Measurements from ENCODE around the gene AGBL1.

AGBL1 gene

GRCh38 chr15:86810329-86810728 lies 730.7 kb downstream of the AGBL1 start:
- Histone ChIP-seq H2BK120ac (ENCODE audit: low read depth, low read length) (no peak overlapping the region), H3K4me2 (ENCODE audit: low read length, poor library complexity, severe bottlenecking) (no peak overlapping the region), H2BK5ac (ENCODE audit: low read depth, low read length, poor library complexity, severe bottlenecking) (no peak overlapping the region), H3K23ac (ENCODE audit: low read length in 2 of 2) (no peak overlapping the region), H3K14ac (ENCODE audit: low read length in 2 of 2) (no peak overlapping the region), H3K27me3 (ENCODE audit: control insufficient read depth in 1 of 2, insufficient read depth in 1 of 2, low read length in 2 of 2) (no peaks in the 10 kb centered on the region), H3K9ac (ENCODE audit: low read length) (no peak overlapping the region), H3K18ac (ENCODE audit: low read depth in 1 of 2, low read length in 2 of 2) (no peak overlapping the region), H4K8ac (ENCODE audit: low read length) (no peak overlapping the region), H2BK15ac (ENCODE audit: low read depth, poor library complexity, severe bottlenecking) (no peak overlapping the region), H3K4me1 (ENCODE audit: control insufficient read depth, insufficient read depth, low read depth, low read length) (no peaks in the 10 kb centered on the region), H2AFZ (ENCODE audit: low read depth, low read length) (no peak overlapping the region), H3K79me1 (replicated peaks; ENCODE audit: low read length, poor library complexity, severe bottlenecking) (no peaks in the 10 kb centered on the region), H3K36me3 (ENCODE audit: control insufficient read depth in 1 of 2, insufficient read depth in 2 of 2, low read depth in 1 of 2, low read length in 2 of 2) (no peaks in the 10 kb centered on the region), H2BK12ac (ENCODE audit: low read length in 2 of 2) (no peak overlapping the region), H3K4me3 (ENCODE audit: insufficient read depth in 1 of 2, low read depth in 1 of 2, low read length in 2 of 2) (no peak overlapping the region), H4K91ac (ENCODE audit: low read length) (no peak overlapping the region), H3K4ac (ENCODE audit: low read depth in 1 of 2, low read length in 2 of 2) (no peak overlapping the region), H3K27ac (ENCODE audit: low read length, poor library complexity, severe bottlenecking) (no peak overlapping the region), H3K9me3 (ENCODE audit: control insufficient read depth, low read length) (no peaks in the 10 kb centered on the region), H2AK5ac (ENCODE audit: low read length, severe bottlenecking) (no peak overlapping the region)
- DNase-seq, result no peak

GRCh38 chr15:86813892-86814291 lies 734.2 kb downstream of the AGBL1 start:
- H3K4ac ChIP-seq (ENCODE audit: low read depth in 1 of 2, low read length in 2 of 2), result no peak overlapping the region
- H3K79me1 ChIP-seq (replicated peaks; ENCODE audit: low read length, poor library complexity, severe bottlenecking), result no peaks in the 10 kb centered on the region
- no peak overlapping the region for H3K23ac ChIP-seq (ENCODE audit: low read length in 2 of 2)
- no peak overlapping the region for H2BK5ac ChIP-seq (ENCODE audit: low read depth, low read length, poor library complexity, severe bottlenecking)
- no peak for DNase-seq
- H2BK120ac ChIP-seq (ENCODE audit: low read depth, low read length), result no peak overlapping the region
- H2AK5ac ChIP-seq (ENCODE audit: low read length, severe bottlenecking), result no peak overlapping the region
- H3K18ac ChIP-seq (ENCODE audit: low read depth in 1 of 2, low read length in 2 of 2), result no peak overlapping the region
- no peaks in the 10 kb centered on the region for H3K36me3 ChIP-seq (ENCODE audit: control insufficient read depth in 1 of 2, insufficient read depth in 2 of 2, low read depth in 1 of 2, low read length in 2 of 2)
- H3K4me1 ChIP-seq (ENCODE audit: control insufficient read depth, insufficient read depth, low read depth, low read length), result no peaks in the 10 kb centered on the region
- H3K9ac ChIP-seq (ENCODE audit: low read length), result no peak overlapping the region
- no peak overlapping the region for H4K91ac ChIP-seq (ENCODE audit: low read length)
- H2AFZ ChIP-seq (ENCODE audit: low read depth, low read length), result no peak overlapping the region
- 91% methylated on average over 5 of the region's 7 CpGs for WGBS
- no peak overlapping the region for H3K27ac ChIP-seq (ENCODE audit: low read length, poor library complexity, severe bottlenecking)
- no peak overlapping the region for H4K8ac ChIP-seq (ENCODE audit: low read length)
- H2BK15ac ChIP-seq (ENCODE audit: low read depth, poor library complexity, severe bottlenecking), result no peak overlapping the region
- H3K27me3 ChIP-seq (ENCODE audit: control insufficient read depth in 1 of 2, insufficient read depth in 1 of 2, low read length in 2 of 2), result no peaks in the 10 kb centered on the region
- no peaks in the 10 kb centered on the region for H3K9me3 ChIP-seq (ENCODE audit: control insufficient read depth, low read length)
- H3K14ac ChIP-seq (ENCODE audit: low read length in 2 of 2), result no peak overlapping the region
- no peak overlapping the region for H2BK12ac ChIP-seq (ENCODE audit: low read length in 2 of 2)
- H3K4me3 ChIP-seq (ENCODE audit: insufficient read depth in 1 of 2, low read depth in 1 of 2, low read length in 2 of 2), result no peak overlapping the region
- H3K4me2 ChIP-seq (ENCODE audit: low read length, poor library complexity, severe bottlenecking), result no peak overlapping the region

GRCh38 chr15:86829245-86829644 lies 749.6 kb downstream of the AGBL1 start:
- Histone ChIP-seq H3K9ac (ENCODE audit: low read length) (no peak overlapping the region), H3K4ac (ENCODE audit: low read depth in 1 of 2, low read length in 2 of 2) (no peak overlapping the region), H3K9me3 (ENCODE audit: control insufficient read depth, low read length) (no peaks in the 10 kb centered on the region), H3K23ac (ENCODE audit: low read length in 2 of 2) (no peak overlapping the region), H3K14ac (ENCODE audit: low read length in 2 of 2) (no peak overlapping the region), H4K8ac (ENCODE audit: low read length) (no peak overlapping the region), H3K27ac (ENCODE audit: low read length, poor library complexity, severe bottlenecking) (no peak overlapping the region), H2AFZ (ENCODE audit: low read depth, low read length) (no peak overlapping the region), H3K18ac (ENCODE audit: low read depth in 1 of 2, low read length in 2 of 2) (no peak overlapping the region), H3K27me3 (ENCODE audit: control insufficient read depth in 1 of 2, insufficient read depth in 1 of 2, low read length in 2 of 2) (no peaks in the 10 kb centered on the region), H2BK12ac (ENCODE audit: low read length in 2 of 2) (no peak overlapping the region), H3K36me3 (ENCODE audit: control insufficient read depth in 1 of 2, insufficient read depth in 2 of 2, low read depth in 1 of 2, low read length in 2 of 2) (no peaks in the 10 kb centered on the region), H2BK5ac (ENCODE audit: low read depth, low read length, poor library complexity, severe bottlenecking) (no peak overlapping the region), H4K91ac (ENCODE audit: low read length) (no peak overlapping the region), H3K4me2 (ENCODE audit: low read length, poor library complexity, severe bottlenecking) (no peak overlapping the region), H3K79me1 (replicated peaks; ENCODE audit: low read length, poor library complexity, severe bottlenecking) (no peaks in the 10 kb centered on the region), H3K4me1 (ENCODE audit: control insufficient read depth, insufficient read depth, low read depth, low read length) (no peaks in the 10 kb centered on the region), H3K4me3 (ENCODE audit: insufficient read depth in 1 of 2, low read depth in 1 of 2, low read length in 2 of 2) (no peak overlapping the region), H2BK120ac (ENCODE audit: low read depth, low read length) (no peak overlapping the region), H2BK15ac (ENCODE audit: low read depth, poor library complexity, severe bottlenecking) (no peak overlapping the region), H2AK5ac (ENCODE audit: low read length, severe bottlenecking) (no peak overlapping the region)
- peak; percentile 2 for DNase-seq
- 29% methylated on average over 1 of the region's 1 CpG for WGBS

GRCh38 chr15:86830304-86830703 lies 750.6 kb downstream of the AGBL1 start:
- Histone ChIP-seq H4K8ac (ENCODE audit: low read length) (no peak overlapping the region), H2BK120ac (ENCODE audit: low read depth, low read length) (no peak overlapping the region), H2AK5ac (ENCODE audit: low read length, severe bottlenecking) (no peak overlapping the region), H3K9ac (ENCODE audit: low read length) (no peak overlapping the region), H2BK12ac (ENCODE audit: low read length in 2 of 2) (no peak overlapping the region), H2BK5ac (ENCODE audit: low read depth, low read length, poor library complexity, severe bottlenecking) (no peak overlapping the region), H3K4me2 (ENCODE audit: low read length, poor library complexity, severe bottlenecking) (no peak overlapping the region), H3K27ac (ENCODE audit: low read length, poor library complexity, severe bottlenecking) (no peak overlapping the region), H3K36me3 (ENCODE audit: control insufficient read depth in 1 of 2, insufficient read depth in 2 of 2, low read depth in 1 of 2, low read length in 2 of 2) (no peaks in the 10 kb centered on the region), H3K23ac (ENCODE audit: low read length in 2 of 2) (no peak overlapping the region), H2BK15ac (ENCODE audit: low read depth, poor library complexity, severe bottlenecking) (no peak overlapping the region), H3K4me3 (ENCODE audit: insufficient read depth in 1 of 2, low read depth in 1 of 2, low read length in 2 of 2) (no peak overlapping the region), H3K9me3 (ENCODE audit: control insufficient read depth, low read length) (no peaks in the 10 kb centered on the region), H3K18ac (ENCODE audit: low read depth in 1 of 2, low read length in 2 of 2) (no peak overlapping the region), H3K27me3 (ENCODE audit: control insufficient read depth in 1 of 2, insufficient read depth in 1 of 2, low read length in 2 of 2) (no peaks in the 10 kb centered on the region), H4K91ac (ENCODE audit: low read length) (no peak overlapping the region), H3K4ac (ENCODE audit: low read depth in 1 of 2, low read length in 2 of 2) (no peak overlapping the region), H3K14ac (ENCODE audit: low read length in 2 of 2) (no peak overlapping the region), H3K4me1 (ENCODE audit: control insufficient read depth, insufficient read depth, low read depth, low read length) (no peaks in the 10 kb centered on the region), H2AFZ (ENCODE audit: low read depth, low read length) (no peak overlapping the region), H3K79me1 (replicated peaks; ENCODE audit: low read length, poor library complexity, severe bottlenecking) (no peaks in the 10 kb centered on the region)
- 67% methylated on average over 1 of the region's 1 CpG for WGBS
- peak; percentile 6 for DNase-seq

All from mesenchymal stem cell (in vitro differentiated cells and primary cell).